GM23338 (cell line): Measurements from ENCODE around the gene TUBB8. TPM values are rescaled to one million over a fixed set of nuclear protein-coding genes. Genes with fewer than 3 reads are reported as not detected.

Experiments
- ATAC-seq: fragments of 200-7000 bp; cut with Tn5 transposase; 3 replicates; pipeline ENCODE4 v1.9.1; 2020
- DNase-seq: peaks from one replicate; pipeline ENCODE4 v3.0.0-alpha.2; 2015; ENCODE audit warnings: low spot score
- H2AFZ ChIP-seq: fragments of 200-600 bp; sonication (generic); 2 replicates; pipeline ENCODE4 v1.8.0; 2016; ENCODE audit warnings: antibody characterized with exemption, mild to moderate bottlenecking, moderate library complexity
- H3F3A ChIP-seq: fragments of 200-600 bp; sonication (generic); replicated peaks from 2 replicates; pipeline ENCODE4 v1.8.0; 2017; ENCODE audit warnings: antibody characterized with exemption, mixed run types, low read depth
- H3K27ac ChIP-seq: fragments of 200-600 bp; sonication (generic); 2 replicates; pipeline ENCODE4 v1.6.1; 2016; ENCODE audit warnings: low read depth
- H3K27me3 ChIP-seq: fragments of 200-600 bp; sonication (generic); 2 replicates; pipeline ENCODE4 v1.8.0; 2016; ENCODE audit warnings: mild to moderate bottlenecking, mixed run types, moderate library complexity; ENCODE audit not compliant: insufficient read depth
- H3K36me3 ChIP-seq: fragments of 200-600 bp; sonication (generic); 2 replicates; pipeline ENCODE4 v1.8.0; 2016; ENCODE audit warnings: mild to moderate bottlenecking; ENCODE audit not compliant: insufficient read depth
- H3K4me1 ChIP-seq: fragments of 200-600 bp; sonication (generic); 2 replicates; pipeline ENCODE4 v1.8.0; 2016; ENCODE audit warnings: mild to moderate bottlenecking, moderate library complexity; ENCODE audit not compliant: insufficient read depth
- H3K4me2 ChIP-seq: fragments of 200-600 bp; sonication (generic); 2 replicates; pipeline ENCODE4 v1.7.1; 2017; ENCODE audit warnings: mixed run types
- H3K4me3 ChIP-seq: fragments of 200-600 bp; sonication (generic); 2 replicates; pipeline ENCODE4 v1.6.1; 2016; ENCODE audit warnings: mixed run types
- H3K79me2 ChIP-seq: fragments of 200-600 bp; sonication (generic); replicated peaks from 2 replicates; pipeline ENCODE4 v1.8.0; 2017; ENCODE audit warnings: mild to moderate bottlenecking; ENCODE audit not compliant: insufficient read depth
- H3K9me2 ChIP-seq: fragments of 200-600 bp; sonication (generic); 2 replicates; pipeline ENCODE4 v1.8.0; 2017; ENCODE audit not compliant: insufficient read depth
- H4K20me1 ChIP-seq: fragments of 200-600 bp; sonication (generic); replicated peaks from 2 replicates; pipeline ENCODE4 v1.8.0; 2017; ENCODE audit warnings: mild to moderate bottlenecking; ENCODE audit not compliant: insufficient read depth
- H3K27ac Mint-ChIP-seq: 2 replicates; pipeline ENCODE4 v1.8.0; 2020; ENCODE audit warnings: inconsistent platforms, mild to moderate bottlenecking, moderate library complexity, mixed read lengths
- H3K27me3 Mint-ChIP-seq: 3 replicates; pipeline ENCODE4 v1.8.0; 2022; ENCODE audit warnings: low read depth, mild to moderate bottlenecking, moderate library complexity, mixed read lengths, inconsistent platforms; ENCODE audit not compliant: insufficient read depth, poor library complexity
- H3K36me3 Mint-ChIP-seq: 3 replicates; pipeline ENCODE4 v1.8.0; 2021; ENCODE audit warnings: low read depth, mild to moderate bottlenecking, inconsistent platforms, moderate library complexity, mixed read lengths
- H3K4me1 Mint-ChIP-seq: 3 replicates; pipeline ENCODE4 v1.8.0; 2020; ENCODE audit warnings: mild to moderate bottlenecking, inconsistent platforms, mixed read lengths
- H3K4me3 Mint-ChIP-seq: 3 replicates; pipeline ENCODE4 v1.8.0; 2021; ENCODE audit warnings: moderate library complexity, mild to moderate bottlenecking, inconsistent platforms, mixed read lengths
- H3K9me3 Mint-ChIP-seq: 3 replicates; pipeline ENCODE4 v1.8.0; 2020; ENCODE audit warnings: moderate library complexity, mild to moderate bottlenecking, inconsistent platforms, mixed read lengths
- CREB1 ChIP-seq: fragments of 250-450 bp; sonication (Bioruptor Pico); IDR thresholded peaks from 2 replicates; pipeline ENCODE4 v1.5.0; 2020; ENCODE audit warnings: low read depth, mild to moderate bottlenecking, moderate library complexity
- CTCF ChIP-seq, 2 experiments: fragments of 200-600 bp in 1 of 2; sonication (generic) in 1 of 2; conservative IDR thresholded peaks; 2 replicates each; pipeline versions ENCODE4 v1.5.1 to v1.6.1; 2016 to 2017; ENCODE audit warnings: antibody characterized with exemption in 2 of 2, low read depth in 2 of 2, mild to moderate bottlenecking in 2 of 2, moderate library complexity in 1 of 2
- ETS1 ChIP-seq: IDR thresholded peaks from 2 replicates; pipeline ENCODE4 v1.6.1; 2016; ENCODE audit warnings: antibody characterized with exemption
- EZH2 ChIP-seq: fragments of 200-600 bp; sonication (generic); IDR thresholded peaks from one replicate; pipeline ENCODE4 v1.8.0; 2017; ENCODE audit warnings: antibody characterized with exemption, mild to moderate bottlenecking, low read depth; ENCODE audit not compliant: unreplicated experiment
- EZH2phosphoT487 ChIP-seq: fragments of 200-600 bp; sonication (generic); IDR thresholded peaks from one replicate; pipeline ENCODE4 v1.8.1; 2018; ENCODE audit warnings: antibody characterized with exemption; ENCODE audit not compliant: unreplicated experiment
- JUNB ChIP-seq: IDR thresholded peaks from one replicate; pipeline ENCODE4 v1.6.1; 2016; ENCODE audit warnings: antibody characterized with exemption; ENCODE audit not compliant: unreplicated experiment
- NANOG ChIP-seq: IDR thresholded peaks from 2 replicates; pipeline ENCODE4 v1.6.1; 2016; ENCODE audit warnings: antibody characterized with exemption, borderline replicate concordance
- POLR2AphosphoS5 ChIP-seq: IDR thresholded peaks from 2 replicates; pipeline ENCODE4 v1.6.1; 2016; ENCODE audit warnings: antibody characterized with exemption, low read depth
- REST ChIP-seq: IDR thresholded peaks from one replicate; pipeline ENCODE4 v1.6.1; 2018; ENCODE audit warnings: antibody characterized with exemption; ENCODE audit not compliant: unreplicated experiment
- STAT1 ChIP-seq: IDR thresholded peaks from one replicate; pipeline ENCODE4 v1.6.1; 2016; ENCODE audit warnings: antibody characterized with exemption; ENCODE audit not compliant: unreplicated experiment
- ZNF114 ChIP-seq: fragments of 250-450 bp; sonication (Bioruptor Pico); IDR thresholded peaks from 2 replicates; pipeline ENCODE4 v1.5.0; 2020; ENCODE audit warnings: mild to moderate bottlenecking, moderate library complexity
- ZNF331 ChIP-seq: fragments of 250-450 bp; sonication (Bioruptor Pico); IDR thresholded peaks from 2 replicates; pipeline ENCODE4 v1.5.0; 2020; ENCODE audit warnings: low read depth, mild to moderate bottlenecking, moderate library complexity
- ZNF462 ChIP-seq: fragments of 250-450 bp; sonication (Bioruptor Pico); IDR thresholded peaks from 2 replicates; pipeline ENCODE4 v1.5.0; 2020; ENCODE audit warnings: mild to moderate bottlenecking, moderate library complexity
- long read RNA-seq: library from polyadenylated mRNA; unstranded; transcript quantifications from one replicate; pipeline ENCODE4 v2.0.0, GENCODE V29; 2020; ENCODE audit not compliant: unreplicated experiment
- polyA plus RNA-seq: library from polyadenylated mRNA; unstranded; fragments of >200 nt; fragmentation: Nextera tagmentation; extraction: Ambion mirVana; gene quantifications from 2 replicates; pipeline ENCODE4 v1.2.1, GENCODE V29; 2016
- total RNA-seq: library from RNA; depleted of rRNA; stranded (reverse); fragments of >200 nt; shearing (Covaris generic); gene quantifications from 2 replicates; pipeline ENCODE4 v1.2.3, GENCODE V29; 2014; rRNA removed

The TUBB8 gene
- total RNA-seq (1.1 and 1.4 TPM in 2 replicates), polyA plus RNA-seq (0.40 and 1.0 TPM in 2 replicates)
- long read RNA-seq, result 0 reads

GRCh38 chr10:48996-49395, at the start of gene TUBB8:
TUBB8 (minus strand) TSS chr10:49296; CDS start chr10:49238, 58 bp downstream.
- H3K27ac Mint-ChIP-seq, result no peak within 1 kb of the TSS
- H3K36me3 Mint-ChIP-seq, result peaks cover 5% of the 10 kb centered on the region; the same call in 1 of the 3 replicates
- ATAC-seq (no peak), DNase-seq (no peak)
- Histone ChIP-seq H3K27ac (no peak within 1 kb of the TSS), H4K20me1 (no peaks in the 10 kb centered on the region), H3K4me2 (no peak within 1 kb of the TSS), H3K36me3 (no peaks in the 10 kb centered on the region), H2AFZ (no peak within 1 kb of the TSS), H3K9me2 (no peaks in the 10 kb centered on the region), H3K4me1 (no peaks in the 10 kb centered on the region), H3K4me3 (no peak within 1 kb of the TSS), H3K79me2 (no peaks in the 10 kb centered on the region), H3F3A (no peaks in the 10 kb centered on the region), H3K27me3 (no peaks in the 10 kb centered on the region)
- TF ChIP-seq REST (no peak), EZH2phosphoT487 (no peak), POLR2AphosphoS5 (no peak), ZNF114 (CRISPR knock-in tag) (no peak), ZNF331 (CRISPR knock-in tag) (no peak), JUNB (no peak), NANOG (no peak), STAT1 (no peak), EZH2 (no peak), CREB1 (no peak), ZNF462 (CRISPR knock-in tag) (no peak), ETS1 (no peak), CTCF (conservative IDR thresholded peaks at IDR 0.05; ENCODE audit: low read depth in 2 of 2) (no peak)
- peaks cover 20% of the 10 kb centered on the region for H3K9me3 Mint-ChIP-seq
- H3K4me1 Mint-ChIP-seq, result peaks cover 4% of the 10 kb centered on the region; the same call in 2 of the 3 replicates
- peaks cover 2% of the 10 kb centered on the region for H3K27me3 Mint-ChIP-seq
- H3K4me3 Mint-ChIP-seq, result no peak within 1 kb of the TSS
